ENCODE measurements around the gene GLI3.

GRCh38 chr7:41999736-42000283, 237.2 kb downstream of the GLI3 start:
- TF ChIP-seq CTCF (IDR thresholded peaks at IDR 0.05): no peak
- TF ChIP-seq POLR2A (IDR thresholded peaks at IDR 0.05): no peak

All from heart left ventricle (tissue), 13 donors.